Coronary artery (tissue), 2 donors: ENCODE measurements around the gene SERPIND1.

Source experiments
- DNase-seq: peaks from one replicate; pipeline ENCODE4 v3.0.0-alpha.2; 2017; ENCODE audit warnings: low spot score
- H3K27ac ChIP-seq, 2 donors: fragments of 200-600 bp; sonication (generic); one replicate each; pipeline ENCODE4 v1.5.1; 2016 to 2019
- H3K4me3 ChIP-seq: fragments of 200-600 bp; sonication (generic); 2 replicates; pipeline ENCODE4 v1.5.1; 2016; ENCODE audit warnings: mild to moderate bottlenecking, moderate library complexity
- CTCF ChIP-seq: fragments of 200-600 bp; sonication (generic); IDR thresholded peaks from one replicate; pipeline ENCODE4 v1.5.1; 2019; ENCODE audit warnings: antibody characterized with exemption

Gene SERPIND1

GRCh38 chr22:20834725-20835124 lies 60.8 kb downstream of the SERPIND1 start:
- no peak overlapping the region for H3K27ac ChIP-seq
- TF ChIP-seq CTCF, result no peak
- no peak for DNase-seq
- H3K4me3 ChIP-seq, result no peak overlapping the region
